ENCODE data around the gene UBXN7.
"Not testable (repeated sequence)": the region's sequence is repeated elsewhere in the genome, so short reads cannot be mapped to it uniquely, and the experiment has no call there.

GRCh38 chr3:196302551-196302950, 129.7 kb downstream of the UBXN7 start:
- TF ChIP-seq SRF (IDR thresholded peaks at IDR 0.05; ENCODE audit: low read depth); YY1 (IDR thresholded peaks at IDR 0.05; ENCODE audit: extremely low read depth, insufficient replicate concordance, low read depth, low read length); POLR2AphosphoS5 (IDR thresholded peaks at IDR 0.05; ENCODE audit: low read depth, low read length); EZH2 (IDR thresholded peaks at IDR 0.05); CBX3 (IDR thresholded peaks at IDR 0.05; ENCODE audit: low read depth); EZH2phosphoT487 (IDR thresholded peaks at IDR 0.05; ENCODE audit: borderline replicate concordance); CEBPB (IDR thresholded peaks at IDR 0.05; ENCODE audit: low read depth); RAD21 (IDR thresholded peaks at IDR 0.05; ENCODE audit: low read depth); TCF7L2 (IDR thresholded peaks at IDR 0.05; ENCODE audit: borderline replicate concordance, extremely low read depth, insufficient read depth, insufficient read length); POLR2A (IDR thresholded peaks at IDR 0.05; ENCODE audit: borderline replicate concordance, extremely low read depth, insufficient read depth, insufficient read length); FOSL1 (IDR thresholded peaks at IDR 0.05; ENCODE audit: low read depth): not testable (repeated sequence)
- TF ChIP-seq, protein P1, sequence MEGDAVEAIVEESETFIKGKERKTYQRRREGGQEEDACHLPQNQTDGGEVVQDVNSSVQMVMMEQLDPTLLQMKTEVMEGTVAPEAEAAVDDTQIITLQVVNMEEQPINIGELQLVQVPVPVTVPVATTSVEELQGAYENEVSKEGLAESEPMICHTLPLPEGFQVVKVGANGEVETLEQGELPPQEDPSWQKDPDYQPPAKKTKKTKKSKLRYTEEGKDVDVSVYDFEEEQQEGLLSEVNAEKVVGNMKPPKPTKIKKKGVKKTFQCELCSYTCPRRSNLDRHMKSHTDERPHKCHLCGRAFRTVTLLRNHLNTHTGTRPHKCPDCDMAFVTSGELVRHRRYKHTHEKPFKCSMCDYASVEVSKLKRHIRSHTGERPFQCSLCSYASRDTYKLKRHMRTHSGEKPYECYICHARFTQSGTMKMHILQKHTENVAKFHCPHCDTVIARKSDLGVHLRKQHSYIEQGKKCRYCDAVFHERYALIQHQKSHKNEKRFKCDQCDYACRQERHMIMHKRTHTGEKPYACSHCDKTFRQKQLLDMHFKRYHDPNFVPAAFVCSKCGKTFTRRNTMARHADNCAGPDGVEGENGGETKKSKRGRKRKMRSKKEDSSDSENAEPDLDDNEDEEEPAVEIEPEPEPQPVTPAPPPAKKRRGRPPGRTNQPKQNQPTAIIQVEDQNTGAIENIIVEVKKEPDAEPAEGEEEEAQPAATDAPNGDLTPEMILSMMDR (IDR thresholded peaks at IDR 0.05 in 2 of 3, conservative IDR thresholded peaks at IDR 0.05 in 1 of 3; ENCODE audit: borderline replicate concordance in 1 of 3, insufficient read depth in 1 of 3, low read depth in 2 of 3, low read length in 2 of 3): not testable (repeated sequence)
- TF ChIP-seq, protein P2, sequence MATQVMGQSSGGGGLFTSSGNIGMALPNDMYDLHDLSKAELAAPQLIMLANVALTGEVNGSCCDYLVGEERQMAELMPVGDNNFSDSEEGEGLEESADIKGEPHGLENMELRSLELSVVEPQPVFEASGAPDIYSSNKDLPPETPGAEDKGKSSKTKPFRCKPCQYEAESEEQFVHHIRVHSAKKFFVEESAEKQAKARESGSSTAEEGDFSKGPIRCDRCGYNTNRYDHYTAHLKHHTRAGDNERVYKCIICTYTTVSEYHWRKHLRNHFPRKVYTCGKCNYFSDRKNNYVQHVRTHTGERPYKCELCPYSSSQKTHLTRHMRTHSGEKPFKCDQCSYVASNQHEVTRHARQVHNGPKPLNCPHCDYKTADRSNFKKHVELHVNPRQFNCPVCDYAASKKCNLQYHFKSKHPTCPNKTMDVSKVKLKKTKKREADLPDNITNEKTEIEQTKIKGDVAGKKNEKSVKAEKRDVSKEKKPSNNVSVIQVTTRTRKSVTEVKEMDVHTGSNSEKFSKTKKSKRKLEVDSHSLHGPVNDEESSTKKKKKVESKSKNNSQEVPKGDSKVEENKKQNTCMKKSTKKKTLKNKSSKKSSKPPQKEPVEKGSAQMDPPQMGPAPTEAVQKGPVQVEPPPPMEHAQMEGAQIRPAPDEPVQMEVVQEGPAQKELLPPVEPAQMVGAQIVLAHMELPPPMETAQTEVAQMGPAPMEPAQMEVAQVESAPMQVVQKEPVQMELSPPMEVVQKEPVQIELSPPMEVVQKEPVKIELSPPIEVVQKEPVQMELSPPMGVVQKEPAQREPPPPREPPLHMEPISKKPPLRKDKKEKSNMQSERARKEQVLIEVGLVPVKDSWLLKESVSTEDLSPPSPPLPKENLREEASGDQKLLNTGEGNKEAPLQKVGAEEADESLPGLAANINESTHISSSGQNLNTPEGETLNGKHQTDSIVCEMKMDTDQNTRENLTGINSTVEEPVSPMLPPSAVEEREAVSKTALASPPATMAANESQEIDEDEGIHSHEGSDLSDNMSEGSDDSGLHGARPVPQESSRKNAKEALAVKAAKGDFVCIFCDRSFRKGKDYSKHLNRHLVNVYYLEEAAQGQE (IDR thresholded peaks at IDR 0.05; ENCODE audit: low read depth): not testable (repeated sequence)
